ENCODE measurements around the gene IL1RAPL2. TPM values are rescaled to one million over a fixed set of nuclear protein-coding genes. Genes with fewer than 3 reads are reported as not detected.
"Not testable (repeated sequence)": the region's sequence is repeated elsewhere in the genome, so short reads cannot be mapped to it uniquely, and the experiment has no call there.

IL1RAPL2 gene
- total RNA-seq, 1 experiment from 2014 or later: 1.6 TPM

DNA sequence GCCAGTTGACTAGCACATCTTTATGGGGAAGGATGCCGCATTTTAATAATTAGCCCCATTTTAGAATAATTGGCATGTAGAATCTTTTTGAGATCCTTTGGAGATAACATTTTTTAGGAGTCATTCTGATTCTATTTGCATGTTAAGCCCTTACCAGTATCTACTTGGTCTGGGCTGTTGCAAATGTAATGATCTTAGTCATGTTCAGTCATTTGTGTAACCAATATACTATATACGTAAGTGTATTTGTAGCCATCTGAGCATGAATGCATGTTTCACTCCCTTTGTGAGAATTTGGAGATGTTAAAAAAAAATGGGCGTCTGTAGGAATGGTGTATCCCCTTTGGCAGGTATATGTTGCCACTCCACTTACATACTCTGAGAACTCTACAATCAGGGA is 535.4 kb downstream of the IL1RAPL2 start:
- BruUV-seq (replicated peaks): no TSS peak
- Histone ChIP-seq H2AFZ (no peak overlapping the region), H3K9me2 (ENCODE audit: insufficient read depth) (no peaks in the 10 kb centered on the region), H3K27ac (no peak overlapping the region), H3K4me2 (no peak overlapping the region), H3K36me3 (ENCODE audit: low read depth) (no peaks in the 10 kb centered on the region), H4K20me1 (ENCODE audit: insufficient read depth) (no peaks in the 10 kb centered on the region), H3K27me3 (ENCODE audit: insufficient read depth, low read depth) (no peaks in the 10 kb centered on the region), H3F3A (ENCODE audit: insufficient read depth, low read depth) (no peaks in the 10 kb centered on the region), H3K9me3 (ENCODE audit: insufficient read depth, low read depth) (no peaks in the 10 kb centered on the region), H3K79me2 (ENCODE audit: low read depth) (no peaks in the 10 kb centered on the region), H3K4me3 (no peak overlapping the region), H3K4me1 (replicated peaks; ENCODE audit: insufficient read depth) (no peaks in the 10 kb centered on the region)
- no peak for TF ChIP-seq EZH2 (IDR thresholded peaks at IDR 0.05; ENCODE audit: low read depth)
- TF ChIP-seq, protein P1, sequence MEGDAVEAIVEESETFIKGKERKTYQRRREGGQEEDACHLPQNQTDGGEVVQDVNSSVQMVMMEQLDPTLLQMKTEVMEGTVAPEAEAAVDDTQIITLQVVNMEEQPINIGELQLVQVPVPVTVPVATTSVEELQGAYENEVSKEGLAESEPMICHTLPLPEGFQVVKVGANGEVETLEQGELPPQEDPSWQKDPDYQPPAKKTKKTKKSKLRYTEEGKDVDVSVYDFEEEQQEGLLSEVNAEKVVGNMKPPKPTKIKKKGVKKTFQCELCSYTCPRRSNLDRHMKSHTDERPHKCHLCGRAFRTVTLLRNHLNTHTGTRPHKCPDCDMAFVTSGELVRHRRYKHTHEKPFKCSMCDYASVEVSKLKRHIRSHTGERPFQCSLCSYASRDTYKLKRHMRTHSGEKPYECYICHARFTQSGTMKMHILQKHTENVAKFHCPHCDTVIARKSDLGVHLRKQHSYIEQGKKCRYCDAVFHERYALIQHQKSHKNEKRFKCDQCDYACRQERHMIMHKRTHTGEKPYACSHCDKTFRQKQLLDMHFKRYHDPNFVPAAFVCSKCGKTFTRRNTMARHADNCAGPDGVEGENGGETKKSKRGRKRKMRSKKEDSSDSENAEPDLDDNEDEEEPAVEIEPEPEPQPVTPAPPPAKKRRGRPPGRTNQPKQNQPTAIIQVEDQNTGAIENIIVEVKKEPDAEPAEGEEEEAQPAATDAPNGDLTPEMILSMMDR (conservative IDR thresholded peaks at IDR 0.05): no peak
- intact Hi-C loops (cut with micrococcal nuclease; ENCODE audit: unreplicated experiment): no loop called here
- DNase-seq: no peak
- ChIA-PET CTCF (no interaction called here), POLR2A (ENCODE audit: unreplicated experiment) (no interaction called here)

DNA sequence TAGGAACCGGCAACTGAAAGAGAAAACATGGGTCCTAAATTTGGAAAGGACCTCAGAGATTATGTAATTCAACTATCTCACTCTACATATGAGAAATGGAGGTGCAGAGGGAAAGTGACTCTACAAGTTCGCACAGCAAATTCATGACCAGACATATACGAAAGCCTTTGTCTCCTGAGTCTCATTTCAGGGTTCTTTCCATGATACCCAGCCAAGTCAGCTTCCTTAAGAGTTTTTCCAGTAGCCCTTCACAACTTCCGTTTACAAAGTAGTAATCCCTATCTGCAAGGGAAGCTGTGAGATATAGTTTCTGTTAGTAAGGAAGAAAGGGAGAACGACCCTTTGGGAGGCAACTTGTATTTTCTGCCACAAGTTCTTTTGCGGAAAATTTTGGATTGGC is 543.9 kb downstream of the IL1RAPL2 start:
- Histone ChIP-seq H3K79me2 (ENCODE audit: low read depth) (no peaks in the 10 kb centered on the region), H3K4me2 (no peak overlapping the region), H3K27ac (no peak overlapping the region), H4K20me1 (ENCODE audit: insufficient read depth) (no peaks in the 10 kb centered on the region), H3K9me3 (ENCODE audit: insufficient read depth, low read depth) (no peaks in the 10 kb centered on the region), H3K36me3 (ENCODE audit: low read depth) (no peaks in the 10 kb centered on the region), H3K4me3 (no peak overlapping the region), H3K4me1 (replicated peaks; ENCODE audit: insufficient read depth) (no peaks in the 10 kb centered on the region), H3K9me2 (ENCODE audit: insufficient read depth) (no peaks in the 10 kb centered on the region), H3F3A (ENCODE audit: insufficient read depth, low read depth) (no peaks in the 10 kb centered on the region), H3K27me3 (ENCODE audit: insufficient read depth, low read depth) (no peaks in the 10 kb centered on the region), H2AFZ (no peak overlapping the region)
- no TSS peak for BruUV-seq (replicated peaks)
- no peak for DNase-seq
- TF ChIP-seq, protein P1 (conservative IDR thresholded peaks at IDR 0.05): no peak
- no peak for TF ChIP-seq EZH2 (IDR thresholded peaks at IDR 0.05; ENCODE audit: low read depth)
- POLR2A ChIA-PET (ENCODE audit: unreplicated experiment): no interaction called here
- intact Hi-C loops (cut with micrococcal nuclease; ENCODE audit: unreplicated experiment): no loop called here
- CTCF ChIA-PET: no interaction called here

DNA sequence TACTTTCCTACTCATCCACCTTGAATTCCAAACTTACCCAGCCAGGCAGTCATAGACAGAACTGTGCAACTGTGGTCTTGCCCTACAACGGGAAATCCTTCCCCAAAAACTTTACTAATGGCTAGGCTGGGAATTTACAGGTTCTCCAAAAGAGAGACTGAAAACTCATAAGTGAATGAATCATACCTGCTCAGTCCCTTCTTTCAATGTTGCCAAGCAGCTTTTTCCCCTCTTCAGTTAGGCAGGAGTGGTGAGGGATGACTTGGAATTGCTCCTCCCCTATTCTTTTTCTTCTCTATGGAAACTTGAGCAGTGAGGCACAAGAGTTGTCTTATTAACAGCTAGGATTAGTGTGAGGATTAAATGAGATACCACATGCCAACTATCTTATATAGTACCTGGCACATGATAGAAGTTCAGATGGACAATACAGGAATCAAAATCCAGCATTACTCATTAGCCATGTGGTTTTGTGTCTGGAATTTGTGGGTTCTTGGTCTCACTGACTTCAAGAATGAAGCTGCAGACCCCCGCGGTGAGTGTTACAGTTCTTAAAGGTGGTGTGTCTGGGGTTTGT is 548.6 kb downstream of the IL1RAPL2 start:
- CTCF ChIA-PET: no interaction called here
- no peak overlapping the region for H3K27ac ChIP-seq
- DNase-seq: no peak
- no peaks in the 10 kb centered on the region for H4K20me1 ChIP-seq (ENCODE audit: insufficient read depth)
- POLR2A ChIA-PET (ENCODE audit: unreplicated experiment): no interaction called here
- H2AFZ ChIP-seq: no peak overlapping the region
- H3K4me2 ChIP-seq: no peak overlapping the region
- H3K79me2 ChIP-seq (ENCODE audit: low read depth): no peaks in the 10 kb centered on the region
- H3K27me3 ChIP-seq (ENCODE audit: insufficient read depth, low read depth): no peaks in the 10 kb centered on the region
- no peaks in the 10 kb centered on the region for H3K9me3 ChIP-seq (ENCODE audit: insufficient read depth, low read depth)
- H3K9me2 ChIP-seq (ENCODE audit: insufficient read depth): no peaks in the 10 kb centered on the region
- no peaks in the 10 kb centered on the region for H3K4me1 ChIP-seq (replicated peaks; ENCODE audit: insufficient read depth)
- no peaks in the 10 kb centered on the region for H3F3A ChIP-seq (ENCODE audit: insufficient read depth, low read depth)
- H3K36me3 ChIP-seq (ENCODE audit: low read depth): no peaks in the 10 kb centered on the region
- no peak for TF ChIP-seq EZH2 (IDR thresholded peaks at IDR 0.05; ENCODE audit: low read depth)
- TF ChIP-seq, protein P1 (conservative IDR thresholded peaks at IDR 0.05): no peak
- intact Hi-C loops (cut with micrococcal nuclease; ENCODE audit: unreplicated experiment): no loop called here
- H3K4me3 ChIP-seq: no peak overlapping the region
- no TSS peak for BruUV-seq (replicated peaks)

DNA sequence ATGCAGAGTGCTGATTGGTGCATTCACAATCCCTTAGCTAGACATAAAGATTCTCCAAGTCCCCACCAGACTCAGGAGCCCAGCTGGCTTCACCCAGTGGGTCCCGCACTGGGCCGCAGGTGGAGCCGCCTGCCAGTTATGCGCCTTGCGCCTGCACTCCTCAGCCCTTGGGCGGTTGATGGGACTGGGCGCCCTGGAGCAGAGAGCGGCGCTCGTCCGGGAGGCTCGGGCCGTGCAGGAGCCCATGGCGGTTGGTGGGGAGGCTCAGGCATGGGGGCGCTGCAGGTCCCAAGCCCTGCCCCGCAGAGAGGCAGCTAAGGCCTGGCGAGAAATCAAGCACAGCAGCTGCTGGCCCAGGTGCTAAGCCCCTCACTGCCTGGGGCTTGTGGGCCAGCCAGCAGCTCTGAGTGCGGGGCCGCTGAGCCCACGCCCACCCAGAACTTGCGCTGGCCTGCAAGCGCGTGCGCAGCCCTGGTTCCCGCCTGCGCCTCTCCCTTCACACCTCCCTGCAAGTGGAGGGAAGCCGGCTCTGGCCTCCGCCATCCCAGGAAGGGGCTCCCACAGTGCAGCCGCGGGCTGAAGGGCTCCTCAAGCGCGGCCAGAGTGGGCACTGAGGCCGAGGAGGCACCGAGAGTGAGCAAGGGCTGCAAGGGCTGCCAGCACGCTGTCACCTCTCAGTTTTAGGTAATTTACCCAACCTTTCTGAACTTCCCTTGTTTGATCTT is 549.8 kb downstream of the IL1RAPL2 start:
- POLR2A ChIA-PET (ENCODE audit: unreplicated experiment); H3K79me2 ChIP-seq (ENCODE audit: low read depth); H2AFZ ChIP-seq; H3K4me3 ChIP-seq; H3K4me1 ChIP-seq (replicated peaks; ENCODE audit: insufficient read depth); H3K36me3 ChIP-seq (ENCODE audit: low read depth); H3F3A ChIP-seq (ENCODE audit: insufficient read depth, low read depth); CTCF ChIA-PET; H3K9me3 ChIP-seq (ENCODE audit: insufficient read depth, low read depth); H4K20me1 ChIP-seq (ENCODE audit: insufficient read depth); H3K27me3 ChIP-seq (ENCODE audit: insufficient read depth, low read depth); H3K9me2 ChIP-seq (ENCODE audit: insufficient read depth); BruUV-seq (replicated peaks); H3K4me2 ChIP-seq; intact Hi-C loops (cut with micrococcal nuclease; ENCODE audit: unreplicated experiment); H3K27ac ChIP-seq; DNase-seq: not testable (repeated sequence)

Measured in PC-9 (cell line).